ENCODE measurements around the gene DHRS7B. TPM values are rescaled to one million over a fixed set of nuclear protein-coding genes. Genes with fewer than 3 reads are reported as not detected.

Gene DHRS7B
- total and polyA plus RNA-seq, 2 of the 13 experiments (the other 11 are each of a cell fraction or from before 2014, with no cell fraction given) = 20.0 to 35.8 TPM

DNA sequence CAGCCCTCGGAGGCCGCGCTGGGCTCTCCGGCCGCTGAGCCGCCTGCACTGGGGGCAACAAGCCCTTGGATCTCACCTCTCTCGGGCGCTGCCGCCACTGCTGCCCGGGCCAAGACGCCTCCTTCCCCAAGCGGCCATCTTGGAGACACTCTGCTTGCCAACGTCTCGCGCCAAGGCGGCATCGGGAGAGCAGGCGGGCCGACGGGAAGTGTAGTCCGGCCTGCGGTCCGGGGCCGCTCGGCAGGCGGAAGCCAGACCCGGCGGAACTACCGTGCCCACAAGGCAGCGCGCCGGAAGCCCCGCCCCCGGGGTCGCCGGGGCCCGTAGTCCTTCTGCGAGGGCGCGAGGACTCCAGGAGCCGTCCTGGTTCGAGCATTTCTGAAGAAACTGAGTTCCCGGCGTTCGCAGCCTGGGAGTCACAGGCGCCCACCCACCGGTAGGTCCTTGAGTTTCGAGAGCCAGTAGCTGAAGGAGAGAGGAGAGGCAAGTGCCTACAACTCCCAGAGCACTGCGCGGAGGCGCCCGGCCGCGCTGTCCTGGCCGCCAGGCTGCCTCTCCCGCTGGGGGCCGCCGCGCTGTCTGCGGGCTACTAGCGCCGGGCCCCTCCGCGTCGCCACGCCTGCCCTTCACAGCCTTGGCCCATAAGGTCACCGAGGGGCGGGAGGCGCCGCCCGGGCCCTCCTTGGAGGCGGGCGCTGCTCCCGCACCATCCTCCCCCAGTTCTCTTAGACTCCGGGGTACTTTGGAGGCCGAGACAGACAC, 87.4 kb downstream of the DHRS7B start, which contains the start of gene TMEM11 (continued):
- 0 out of 2 replicates have a peak, but pooled peaks have one; percentile 4 for TF ChIP-seq ZNF615 (CRISPR knock-in tag; IDR thresholded peaks at IDR 0.05; ENCODE audit: borderline replicate concordance)
- no peak for TF ChIP-seq ZNF724P (CRISPR knock-in tag; IDR thresholded peaks at IDR 0.05; ENCODE audit: borderline replicate concordance)
- TF ChIP-seq SATB2 (CRISPR knock-in tag; IDR thresholded peaks at IDR 0.05) = no peak
- TF ChIP-seq, protein P1, sequence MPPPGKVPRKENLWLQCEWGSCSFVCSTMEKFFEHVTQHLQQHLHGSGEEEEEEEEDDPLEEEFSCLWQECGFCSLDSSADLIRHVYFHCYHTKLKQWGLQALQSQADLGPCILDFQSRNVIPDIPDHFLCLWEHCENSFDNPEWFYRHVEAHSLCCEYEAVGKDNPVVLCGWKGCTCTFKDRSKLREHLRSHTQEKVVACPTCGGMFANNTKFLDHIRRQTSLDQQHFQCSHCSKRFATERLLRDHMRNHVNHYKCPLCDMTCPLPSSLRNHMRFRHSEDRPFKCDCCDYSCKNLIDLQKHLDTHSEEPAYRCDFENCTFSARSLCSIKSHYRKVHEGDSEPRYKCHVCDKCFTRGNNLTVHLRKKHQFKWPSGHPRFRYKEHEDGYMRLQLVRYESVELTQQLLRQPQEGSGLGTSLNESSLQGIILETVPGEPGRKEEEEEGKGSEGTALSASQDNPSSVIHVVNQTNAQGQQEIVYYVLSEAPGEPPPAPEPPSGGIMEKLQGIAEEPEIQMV (CRISPR knock-in tag; IDR thresholded peaks at IDR 0.05; ENCODE audit: low read depth) = no peak
- TF ChIP-seq RNF2 (conservative IDR thresholded peaks at IDR 0.05; ENCODE audit: low read depth) = no peak
- no peak for TF ChIP-seq NFATC3 (CRISPR knock-in tag; IDR thresholded peaks at IDR 0.05)
- TF ChIP-seq MYNN (CRISPR knock-in tag; IDR thresholded peaks at IDR 0.05; ENCODE audit: low read depth) = no peak
- TF ChIP-seq, protein P2, sequence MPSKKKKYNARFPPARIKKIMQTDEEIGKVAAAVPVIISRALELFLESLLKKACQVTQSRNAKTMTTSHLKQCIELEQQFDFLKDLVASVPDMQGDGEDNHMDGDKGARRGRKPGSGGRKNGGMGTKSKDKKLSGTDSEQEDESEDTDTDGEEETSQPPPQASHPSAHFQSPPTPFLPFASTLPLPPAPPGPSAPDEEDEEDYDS (CRISPR knock-in tag; IDR thresholded peaks at IDR 0.05) = peak; percentile 54; the same call in 1 of the 2 replicates
- no peak for TF ChIP-seq ZNF251 (CRISPR knock-in tag; IDR thresholded peaks at IDR 0.05)
- no peak for TF ChIP-seq ZNF160 (CRISPR knock-in tag; IDR thresholded peaks at IDR 0.05)
- TF ChIP-seq ZSCAN9 (CRISPR knock-in tag; IDR thresholded peaks at IDR 0.05; ENCODE audit: borderline replicate concordance) = peak; percentile 32; the same call in 1 of the 2 replicates
- TF ChIP-seq ZNF101 (CRISPR knock-in tag; IDR thresholded peaks at IDR 0.05; ENCODE audit: borderline replicate concordance, low read depth) = no peak
- TF ChIP-seq NFIC (IDR thresholded peaks at IDR 0.05; ENCODE audit: low read length) = no peak
- TF ChIP-seq, protein P3, sequence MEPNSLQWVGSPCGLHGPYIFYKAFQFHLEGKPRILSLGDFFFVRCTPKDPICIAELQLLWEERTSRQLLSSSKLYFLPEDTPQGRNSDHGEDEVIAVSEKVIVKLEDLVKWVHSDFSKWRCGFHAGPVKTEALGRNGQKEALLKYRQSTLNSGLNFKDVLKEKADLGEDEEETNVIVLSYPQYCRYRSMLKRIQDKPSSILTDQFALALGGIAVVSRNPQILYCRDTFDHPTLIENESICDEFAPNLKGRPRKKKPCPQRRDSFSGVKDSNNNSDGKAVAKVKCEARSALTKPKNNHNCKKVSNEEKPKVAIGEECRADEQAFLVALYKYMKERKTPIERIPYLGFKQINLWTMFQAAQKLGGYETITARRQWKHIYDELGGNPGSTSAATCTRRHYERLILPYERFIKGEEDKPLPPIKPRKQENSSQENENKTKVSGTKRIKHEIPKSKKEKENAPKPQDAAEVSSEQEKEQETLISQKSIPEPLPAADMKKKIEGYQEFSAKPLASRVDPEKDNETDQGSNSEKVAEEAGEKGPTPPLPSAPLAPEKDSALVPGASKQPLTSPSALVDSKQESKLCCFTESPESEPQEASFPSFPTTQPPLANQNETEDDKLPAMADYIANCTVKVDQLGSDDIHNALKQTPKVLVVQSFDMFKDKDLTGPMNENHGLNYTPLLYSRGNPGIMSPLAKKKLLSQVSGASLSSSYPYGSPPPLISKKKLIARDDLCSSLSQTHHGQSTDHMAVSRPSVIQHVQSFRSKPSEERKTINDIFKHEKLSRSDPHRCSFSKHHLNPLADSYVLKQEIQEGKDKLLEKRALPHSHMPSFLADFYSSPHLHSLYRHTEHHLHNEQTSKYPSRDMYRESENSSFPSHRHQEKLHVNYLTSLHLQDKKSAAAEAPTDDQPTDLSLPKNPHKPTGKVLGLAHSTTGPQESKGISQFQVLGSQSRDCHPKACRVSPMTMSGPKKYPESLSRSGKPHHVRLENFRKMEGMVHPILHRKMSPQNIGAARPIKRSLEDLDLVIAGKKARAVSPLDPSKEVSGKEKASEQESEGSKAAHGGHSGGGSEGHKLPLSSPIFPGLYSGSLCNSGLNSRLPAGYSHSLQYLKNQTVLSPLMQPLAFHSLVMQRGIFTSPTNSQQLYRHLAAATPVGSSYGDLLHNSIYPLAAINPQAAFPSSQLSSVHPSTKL (CRISPR knock-in tag; IDR thresholded peaks at IDR 0.05) = 0 out of 2 replicates have a peak, but pooled peaks have one; percentile 18
- TF ChIP-seq SIN3B (IDR thresholded peaks at IDR 0.05; ENCODE audit: low read length) = 0 out of 2 replicates have a peak, but pooled peaks have one; percentile 65
- peak; percentile 98 for TF ChIP-seq ZFP62 (CRISPR knock-in tag; IDR thresholded peaks at IDR 0.05)
- no peak for TF ChIP-seq ZNF484 (CRISPR knock-in tag; IDR thresholded peaks at IDR 0.05; ENCODE audit: borderline replicate concordance, low read depth)
- TF ChIP-seq, protein P4, sequence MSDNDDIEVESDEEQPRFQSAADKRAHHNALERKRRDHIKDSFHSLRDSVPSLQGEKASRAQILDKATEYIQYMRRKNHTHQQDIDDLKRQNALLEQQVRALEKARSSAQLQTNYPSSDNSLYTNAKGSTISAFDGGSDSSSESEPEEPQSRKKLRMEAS (IDR thresholded peaks at IDR 0.05) = peak; percentile 71
- 0 out of 2 replicates have a peak, but pooled peaks have one; percentile 15 for TF ChIP-seq POGZ (CRISPR knock-in tag; IDR thresholded peaks at IDR 0.05)
- TF ChIP-seq PCBP1 (IDR thresholded peaks at IDR 0.05; ENCODE audit: borderline replicate concordance, low read depth, low read length) = 0 out of 2 replicates have a peak, but pooled peaks have one; percentile 53
- peak; percentile 55; the same call in 1 of the 2 replicates for TF ChIP-seq ARNT2 (CRISPR knock-in tag; IDR thresholded peaks at IDR 0.05; ENCODE audit: low read depth)
- TF ChIP-seq, protein P5, sequence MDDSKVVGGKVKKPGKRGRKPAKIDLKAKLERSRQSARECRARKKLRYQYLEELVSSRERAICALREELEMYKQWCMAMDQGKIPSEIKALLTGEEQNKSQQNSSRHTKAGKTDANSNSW (CRISPR knock-in tag; IDR thresholded peaks at IDR 0.05; ENCODE audit: borderline replicate concordance) = no peak
- no peak for TF ChIP-seq SYNCRIP (IDR thresholded peaks at IDR 0.05; ENCODE audit: insufficient read depth, low read depth, low read length)
- TF ChIP-seq ZNF83 (CRISPR knock-in tag; IDR thresholded peaks at IDR 0.05; ENCODE audit: borderline replicate concordance) = no peak
- no peak for TF ChIP-seq SNRNP70 (IDR thresholded peaks at IDR 0.05; ENCODE audit: low read depth, low read length)
